Hematopoietic multipotent progenitor cell (in vitro differentiated cells): ENCODE data around the gene FANCC. TPM values are rescaled to one million over a fixed set of nuclear protein-coding genes. Genes with fewer than 3 reads are reported as not detected.

ENCODE experiments used
- DNase-seq, 3 donors: peaks; one replicate each; pipeline ENCODE4 v3.0.0-alpha.2; 2011 to 2015; ENCODE audit warnings: low read depth in 2 of 3, low spot score in 2 of 3
- small RNA-seq: library from RNA; depleted of rRNA; stranded (forward); fragments of <200 nt; gene quantifications from one replicate; pipeline ENCODE3, GENCODE V24; 2012
- total RNA-seq: library from RNA; depleted of rRNA; stranded (reverse); fragments of >200 nt; gene quantifications from one replicate; pipeline ENCODE4 v1.2.3, GENCODE V29; 2012

The FANCC gene
- total RNA-seq, 1 donor = 4.0 TPM

DNA sequence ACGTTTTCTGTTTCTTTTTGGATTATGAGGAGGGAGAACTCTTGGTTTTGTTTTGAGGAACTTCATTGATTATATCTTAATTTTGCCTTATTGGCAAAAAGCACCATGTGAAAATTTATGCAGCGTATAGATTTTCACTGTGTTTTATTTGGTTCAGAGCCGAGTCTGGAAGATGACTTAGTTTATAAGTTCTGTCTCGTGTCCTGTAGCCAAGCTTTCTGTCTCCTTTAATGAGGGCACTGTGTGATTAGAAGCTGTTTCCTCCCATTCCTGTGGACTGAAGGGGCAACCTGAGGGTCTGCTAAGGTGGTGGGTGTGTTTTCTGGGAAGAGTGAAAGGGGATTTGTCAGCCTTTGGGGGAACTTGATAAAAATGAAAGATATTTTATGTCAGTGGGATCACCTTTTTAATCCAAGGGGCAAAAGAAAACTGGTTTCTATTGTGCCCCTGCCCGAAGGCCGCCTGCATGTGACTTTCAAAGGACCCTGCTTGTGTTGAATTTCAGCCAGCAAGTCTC, 262.1 kb downstream of the FANCC start:
- no peak for DNase-seq

DNA sequence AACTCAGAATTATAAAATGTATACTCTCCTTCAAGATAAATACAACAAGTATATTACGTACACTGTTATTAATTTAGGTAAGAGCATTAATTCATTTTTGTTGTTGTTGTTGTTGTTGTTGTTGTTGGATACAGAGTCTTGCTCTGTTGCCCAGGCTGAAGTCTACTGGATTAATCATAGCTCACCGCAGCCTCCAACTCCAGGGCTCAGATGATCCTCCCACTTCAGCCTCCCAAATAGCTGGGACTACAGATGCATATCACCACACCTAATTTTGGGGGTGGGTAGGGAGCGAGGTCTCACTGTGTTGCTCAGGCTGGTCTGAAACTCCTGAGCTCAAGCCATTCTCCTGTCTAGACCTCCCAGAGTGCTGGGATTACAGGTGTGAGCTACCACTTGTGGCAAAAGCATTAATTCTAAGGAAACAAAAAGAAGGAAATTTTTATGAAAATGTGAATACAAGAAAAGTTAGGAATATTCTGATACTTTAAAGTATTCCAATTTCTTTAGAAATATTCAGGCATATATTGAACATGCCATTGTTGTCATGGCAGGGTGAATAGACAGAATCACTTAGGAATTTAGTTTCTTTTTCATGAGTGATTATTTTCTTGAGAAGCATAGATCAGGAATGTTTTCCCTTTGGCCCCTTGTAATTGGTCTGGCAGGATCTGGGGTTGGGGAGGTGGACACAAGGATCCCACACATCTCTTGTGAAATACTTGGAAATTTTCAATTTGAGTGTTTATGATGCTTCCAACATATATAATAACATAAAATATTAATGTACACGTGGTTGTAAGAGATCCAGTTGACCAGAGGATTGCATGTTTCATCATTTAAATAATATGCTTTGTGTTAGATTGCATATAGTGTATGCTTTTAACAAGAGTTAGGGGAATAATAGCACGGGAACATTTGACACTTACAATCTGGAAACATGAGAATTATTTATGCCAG, 263.6 kb downstream of the FANCC start:
- no peak for DNase-seq

DNA sequence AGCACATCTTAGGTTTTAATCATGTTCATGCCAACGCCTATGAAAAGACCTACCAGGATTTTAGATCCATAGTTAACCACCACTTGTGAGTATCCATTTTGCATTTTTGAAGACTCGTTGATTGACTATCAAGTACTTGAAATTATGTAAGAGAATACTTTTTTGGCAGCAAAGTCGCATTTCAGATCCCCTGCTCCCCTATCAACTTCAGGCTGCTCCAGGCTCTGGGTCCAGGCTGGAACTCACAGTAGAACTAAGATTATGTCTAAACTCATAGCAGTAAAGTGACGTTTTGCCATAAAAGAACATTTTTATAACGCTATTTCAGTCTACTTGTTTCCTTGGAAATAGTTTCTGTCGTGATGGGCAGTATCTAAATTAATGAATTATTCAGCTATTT, 267.7 kb downstream of the FANCC start:
- DNase-seq = no peak

Small RNAs within 50 kb of the gene (small RNA-seq; reads per million reads assigned to genes)
- 725 reads per million, percentile 99 among the genes with 10 or more reads in this experiment for gene MIR23B
- gene MIR27B = 1,465 reads per million, percentile 99 among the genes with 10 or more reads in this experiment
- gene MIR3074 = not detected
- gene MIR6081 = not detected
- 0.27 reads per million for gene RNA5SP288

Other genes with a start within 250 kb of the FANCC start
- gene PTCH1, start 199.3 kb upstream of the FANCC start, total RNA-seq = 0.27 TPM